Natural killer cell treated with Interleukin-12 subunit alpha and Interleukin-12 subunit beta and Interleukin-15 and Interleukin-18, amount 100 ng/mL, for 72 hours (primary cell): ENCODE results near the gene LHFPL2. TPM values are rescaled to one million over a fixed set of nuclear protein-coding genes. Genes with fewer than 3 reads are reported as not detected.

ENCODE experiments used
- ATAC-seq, 2 donors: fragments of 150-1000 bp; cut with Tn5 transposase in 1 of 2; sonication (Bioruptor Pico), chemical (Tn5 transposase) in 1 of 2; 2 replicates each; pipeline ENCODE4 v1.10.0; 2021
- DNase-seq: peaks from one replicate; pipeline ENCODE4 v3.0.0; 2022; ENCODE audit warnings: low spot score
- H3K27ac Mint-ChIP-seq, 2 donors: 1 replicate in 1 of 2; 2 replicates in 1 of 2; pipeline ENCODE4 v1.8.0; 2022; ENCODE audit warnings: mixed read lengths in 2 of 2, mild to moderate bottlenecking in 1 of 2, moderate library complexity in 1 of 2
- H3K27me3 Mint-ChIP-seq, 2 donors: 1 replicate in 1 of 2; 2 replicates in 1 of 2; pipeline ENCODE4 v1.8.0; 2022; ENCODE audit warnings: mixed read lengths in 2 of 2
- H3K36me3 Mint-ChIP-seq: one replicate; pipeline ENCODE4 v1.8.0; 2022; ENCODE audit warnings: mixed read lengths
- H3K4me1 Mint-ChIP-seq, 2 donors: 1 replicate in 1 of 2; 2 replicates in 1 of 2; pipeline ENCODE4 v1.8.0; 2022; ENCODE audit warnings: low read depth in 2 of 2, mixed read lengths in 2 of 2, mild to moderate bottlenecking in 1 of 2
- H3K4me3 Mint-ChIP-seq: one replicate; pipeline ENCODE4 v1.8.0; 2022; ENCODE audit warnings: mixed read lengths
- H3K9me3 Mint-ChIP-seq: 2 replicates; pipeline ENCODE4 v1.8.0; 2022; ENCODE audit warnings: mixed read lengths
- total RNA-seq, 2 donors: library from RNA; stranded (reverse); gene quantifications; one replicate each; pipeline ENCODE4 v1.2.3, GENCODE V29; 2022

The LHFPL2 gene
- total RNA-seq, 2 donors from 2014 or later: 0.45 to 1.8 TPM

GRCh38 chr5:78496373-78496772 lies 152.2 kb downstream of the LHFPL2 start:
- H3K27ac Mint-ChIP-seq: no peak overlapping the region
- ATAC-seq (no peak), DNase-seq (no peak)
- H3K36me3 Mint-ChIP-seq: no peaks in the 10 kb centered on the region
- peaks cover 0 to 12% of the 10 kb centered on the region in 2 donors for H3K4me1 Mint-ChIP-seq
- peaks cover 31 to 38% of the 10 kb centered on the region in 2 donors for H3K27me3 Mint-ChIP-seq
- no peak overlapping the region for H3K4me3 Mint-ChIP-seq
- H3K9me3 Mint-ChIP-seq: no peaks in the 10 kb centered on the region

GRCh38 chr5:78495800-78496199 lies 152.8 kb downstream of the LHFPL2 start:
- no peaks in the 10 kb centered on the region for H3K9me3 Mint-ChIP-seq
- H3K4me3 Mint-ChIP-seq: no peak overlapping the region
- no peak for DNase-seq
- H3K4me1 Mint-ChIP-seq: peaks cover 0 to 12% of the 10 kb centered on the region in 2 donors
- H3K27me3 Mint-ChIP-seq: peaks cover 27 to 32% of the 10 kb centered on the region in 2 donors
- H3K27ac Mint-ChIP-seq: no peak overlapping the region
- H3K36me3 Mint-ChIP-seq: no peaks in the 10 kb centered on the region
- no peak for ATAC-seq

GRCh38 chr5:78492650-78493049 lies 155.9 kb downstream of the LHFPL2 start:
- Mint-ChIP-seq H3K27ac (no peak overlapping the region), H3K4me3 (no peak overlapping the region), H3K9me3 (no peaks in the 10 kb centered on the region), H3K4me1 (peaks cover 0 to 12% of the 10 kb centered on the region in 2 donors), H3K27me3 (peaks cover 3 to 7% of the 10 kb centered on the region in 2 donors), H3K36me3 (no peaks in the 10 kb centered on the region)
- DNase-seq: no peak
- ATAC-seq: peak; percentile 52 to 54

- DNase-seq (no peak), ATAC-seq (peak in 1 of 2 donors; percentile 8)
- peaks cover 0 to 12% of the 10 kb centered on the region in 2 donors for H3K4me1 Mint-ChIP-seq
- no peak overlapping the region for H3K27ac Mint-ChIP-seq
- no peaks in the 10 kb centered on the region for H3K36me3 Mint-ChIP-seq
- no peak overlapping the region for H3K4me3 Mint-ChIP-seq
- H3K9me3 Mint-ChIP-seq: no peaks in the 10 kb centered on the region
- H3K27me3 Mint-ChIP-seq: peaks cover 0 to 6% of the 10 kb centered on the region in 2 donors
Observed at GRCh38 chr5:78492224-78492623, 156.3 kb downstream of the LHFPL2 start.

GRCh38 chr5:78490709-78491485 lies 157.7 kb downstream of the LHFPL2 start:
- H3K27me3 Mint-ChIP-seq: no peaks in the 10 kb centered on the region
- no peak overlapping the region for H3K4me3 Mint-ChIP-seq
- ATAC-seq (no peak), DNase-seq (no peak)
- H3K4me1 Mint-ChIP-seq: peaks cover 0 to 10% of the 10 kb centered on the region in 2 donors
- no peaks in the 10 kb centered on the region for H3K9me3 Mint-ChIP-seq
- no peaks in the 10 kb centered on the region for H3K36me3 Mint-ChIP-seq
- peak overlapping the region in 1 of 2 donors; percentile 57 for H3K27ac Mint-ChIP-seq

GRCh38 chr5:78487846-78488245 lies 160.7 kb downstream of the LHFPL2 start:
- Mint-ChIP-seq H3K27ac (no peak overlapping the region), H3K4me3 (no peak overlapping the region), H3K27me3 (no peaks in the 10 kb centered on the region), H3K9me3 (no peaks in the 10 kb centered on the region), H3K36me3 (no peaks in the 10 kb centered on the region), H3K4me1 (peaks cover 16 to 17% of the 10 kb centered on the region in 2 donors)
- DNase-seq: no peak
- ATAC-seq: no peak

- H3K27ac Mint-ChIP-seq: no peak overlapping the region
- ATAC-seq (no peak), DNase-seq (no peak)
- H3K36me3 Mint-ChIP-seq: no peaks in the 10 kb centered on the region
- H3K4me3 Mint-ChIP-seq: no peak overlapping the region
- H3K4me1 Mint-ChIP-seq: peaks cover 10 to 16% of the 10 kb centered on the region in 2 donors
- no peaks in the 10 kb centered on the region for H3K9me3 Mint-ChIP-seq
- no peaks in the 10 kb centered on the region for H3K27me3 Mint-ChIP-seq
Observed at GRCh38 chr5:78486218-78486617, 162.4 kb downstream of the LHFPL2 start.

- Mint-ChIP-seq H3K27ac (peak overlapping the region; percentile 58 to 71), H3K4me1 (peaks cover 10 to 16% of the 10 kb centered on the region in 2 donors), H3K27me3 (no peaks in the 10 kb centered on the region), H3K9me3 (no peaks in the 10 kb centered on the region), H3K36me3 (no peaks in the 10 kb centered on the region), H3K4me3 (peak overlapping the region; percentile 40)
- DNase-seq: no peak
- peak; percentile 84 to 89 for ATAC-seq
Observed at GRCh38 chr5:78483809-78484521, 164.6 kb downstream of the LHFPL2 start.

- ATAC-seq (no peak), DNase-seq (no peak)
- no peaks in the 10 kb centered on the region for H3K27me3 Mint-ChIP-seq
- H3K9me3 Mint-ChIP-seq: no peaks in the 10 kb centered on the region
- no peaks in the 10 kb centered on the region for H3K36me3 Mint-ChIP-seq
- H3K4me1 Mint-ChIP-seq: peaks cover 10 to 16% of the 10 kb centered on the region in 2 donors
- no peak overlapping the region for H3K4me3 Mint-ChIP-seq
- H3K27ac Mint-ChIP-seq: peak overlapping the region; percentile 58 to 71
Observed at GRCh38 chr5:78482948-78483347, 165.6 kb downstream of the LHFPL2 start.

- no peak for ATAC-seq
Observed at GRCh38 chr5:78476795-78477194, 171.8 kb downstream of the LHFPL2 start.

GRCh38 chr5:78475370-78475769 lies 173.2 kb downstream of the LHFPL2 start:
- no peak overlapping the region for H3K4me3 Mint-ChIP-seq
- no peaks in the 10 kb centered on the region for H3K27me3 Mint-ChIP-seq
- no peak for ATAC-seq
- H3K4me1 Mint-ChIP-seq: no peaks in the 10 kb centered on the region
- no peaks in the 10 kb centered on the region for H3K9me3 Mint-ChIP-seq
- no peaks in the 10 kb centered on the region for H3K36me3 Mint-ChIP-seq
- no peak for DNase-seq
- H3K27ac Mint-ChIP-seq: no peak overlapping the region

More at GRCh38 chr5:78476795-78477194, 171.8 kb downstream of the LHFPL2 start:
- Mint-ChIP-seq H3K27me3 (no peaks in the 10 kb centered on the region), H3K4me1 (no peaks in the 10 kb centered on the region), H3K9me3 (no peaks in the 10 kb centered on the region), H3K27ac (no peak overlapping the region), H3K4me3 (no peak overlapping the region), H3K36me3 (no peaks in the 10 kb centered on the region)
- no peak for DNase-seq

GRCh38 chr5:78473751-78474150 lies 174.8 kb downstream of the LHFPL2 start:
- H3K27ac Mint-ChIP-seq: no peak overlapping the region
- H3K36me3 Mint-ChIP-seq: no peaks in the 10 kb centered on the region
- ATAC-seq (no peak), DNase-seq (no peak)
- no peak overlapping the region for H3K4me3 Mint-ChIP-seq
- no peaks in the 10 kb centered on the region for H3K4me1 Mint-ChIP-seq
- H3K27me3 Mint-ChIP-seq: no peaks in the 10 kb centered on the region
- no peaks in the 10 kb centered on the region for H3K9me3 Mint-ChIP-seq

- Mint-ChIP-seq H3K4me1 (no peaks in the 10 kb centered on the region), H3K4me3 (no peak overlapping the region), H3K9me3 (no peaks in the 10 kb centered on the region), H3K27me3 (no peaks in the 10 kb centered on the region), H3K36me3 (no peaks in the 10 kb centered on the region), H3K27ac (no peak overlapping the region)
- DNase-seq (no peak), ATAC-seq (no peak)
Observed at GRCh38 chr5:78472469-78473106, 176.0 kb downstream of the LHFPL2 start.

- ATAC-seq: no peak
- no peak for DNase-seq
- H3K27me3 Mint-ChIP-seq: no peaks in the 10 kb centered on the region
- no peaks in the 10 kb centered on the region for H3K9me3 Mint-ChIP-seq
- H3K36me3 Mint-ChIP-seq: no peaks in the 10 kb centered on the region
- no peak overlapping the region for H3K4me3 Mint-ChIP-seq
- no peak overlapping the region for H3K27ac Mint-ChIP-seq
- no peaks in the 10 kb centered on the region for H3K4me1 Mint-ChIP-seq
Observed at GRCh38 chr5:78471896-78472295, 176.7 kb downstream of the LHFPL2 start.
